OCI-LY1 (cell line): ENCODE data around the gene LRP8.

Experiments
- H2AFZ ChIP-seq: fragments of 200-600 bp; sonication (generic), shearing (Covaris generic); 2 replicates; pipeline ENCODE4 v1.6.0; 2014; ENCODE audit warnings: antibody characterized with exemption, mild to moderate bottlenecking, low read length
- H3F3A ChIP-seq: fragments of 200-600 bp; sonication (generic), shearing (Covaris generic); 2 replicates; pipeline ENCODE4 v1.6.0; 2014; ENCODE audit warnings: mild to moderate bottlenecking, antibody characterized with exemption, low read length, moderate library complexity; ENCODE audit not compliant: insufficient read depth
- H3K27ac ChIP-seq: fragments of 200-600 bp; sonication (generic); 2 replicates; pipeline ENCODE4 v1.5.1; 2014; ENCODE audit warnings: low read length, mixed run types, mild to moderate bottlenecking, low read depth; ENCODE audit not compliant: poor library complexity, severe bottlenecking
- H3K27me3 ChIP-seq: fragments of 200-600 bp; sonication (generic); 2 replicates; pipeline ENCODE4 v1.6.0; 2014; ENCODE audit warnings: antibody characterized with exemption, mild to moderate bottlenecking, low read length, moderate library complexity; ENCODE audit not compliant: insufficient read depth
- H3K36me3 ChIP-seq: fragments of 200-600 bp; sonication (generic); 2 replicates; pipeline ENCODE4 v1.6.1; 2014; ENCODE audit warnings: mild to moderate bottlenecking, antibody characterized with exemption, low read length, moderate library complexity, mixed read lengths; ENCODE audit not compliant: insufficient read depth
- H3K4me1 ChIP-seq: fragments of 200-600 bp; sonication (generic); 2 replicates; pipeline ENCODE4 v1.5.1; 2014; ENCODE audit warnings: mild to moderate bottlenecking, low read length, moderate library complexity; ENCODE audit not compliant: insufficient read depth, severe bottlenecking
- H3K4me2 ChIP-seq: fragments of 200-600 bp; sonication (generic), shearing (Covaris generic); 2 replicates; pipeline ENCODE4 v1.6.1; 2014; ENCODE audit warnings: low read length
- H3K4me3 ChIP-seq: fragments of 200-600 bp; sonication (generic); 2 replicates; pipeline ENCODE4 v1.5.1; 2014; ENCODE audit warnings: low read length, low read depth, mild to moderate bottlenecking, mixed read lengths; ENCODE audit not compliant: poor library complexity, severe bottlenecking
- H3K79me2 ChIP-seq: fragments of 200-600 bp; shearing (Covaris generic); 2 replicates; pipeline ENCODE4 v1.6.1; 2016; ENCODE audit warnings: mixed run types, low read length, mixed read lengths; ENCODE audit not compliant: insufficient read depth
- H3K9ac ChIP-seq: fragments of 200-600 bp; sonication (generic), shearing (Covaris generic); 2 replicates; pipeline ENCODE4 v1.6.1; 2014; ENCODE audit warnings: mild to moderate bottlenecking, low read length, mixed read lengths
- H3K9me2 ChIP-seq: fragments of 200-600 bp; sonication (generic), shearing (Covaris generic); 2 replicates; pipeline ENCODE4 v1.6.1; 2014; ENCODE audit warnings: low read depth, mild to moderate bottlenecking, low read length, mixed read lengths
- H3K9me3 ChIP-seq: fragments of 200-600 bp; shearing (Covaris generic); 2 replicates; pipeline ENCODE4 v1.6.1; 2014; ENCODE audit warnings: low read length, mixed read lengths
- H4K20me1 ChIP-seq: fragments of 200-600 bp; sonication (generic), shearing (Covaris generic); 2 replicates; pipeline ENCODE4 v1.6.0; 2016; ENCODE audit warnings: mild to moderate bottlenecking, low read length; ENCODE audit not compliant: insufficient read depth
- CTCF ChIP-seq: fragments of 200-600 bp; sonication (generic), shearing (Covaris generic); IDR thresholded peaks from 2 replicates; pipeline ENCODE4 v1.5.1; 2017; ENCODE audit warnings: mild to moderate bottlenecking, antibody characterized with exemption, low read length, moderate library complexity, mixed read lengths
- EZH2 ChIP-seq: fragments of 200-600 bp; sonication (generic), shearing (Covaris generic); IDR thresholded peaks from 2 replicates; pipeline ENCODE4 v1.8.0; 2017; ENCODE audit warnings: borderline replicate concordance, mixed run types, mild to moderate bottlenecking, antibody characterized with exemption, low read length, moderate library complexity, mixed read lengths

The LRP8 gene

GRCh38 chr1:53288790-53289429, 39.0 kb downstream of the LRP8 start:
- TF ChIP-seq CTCF (no peak), EZH2 (no peak)
- H3K4me2 ChIP-seq, result no peak overlapping the region
- no peaks in the 10 kb centered on the region for H3K9me2 ChIP-seq
- H3K9ac ChIP-seq, result no peak overlapping the region
- H3K27me3 ChIP-seq, result no peaks in the 10 kb centered on the region
- peaks cover 77% of the 10 kb centered on the region for H3K36me3 ChIP-seq
- no peak overlapping the region for H2AFZ ChIP-seq
- no peak overlapping the region for H3K4me3 ChIP-seq
- H4K20me1 ChIP-seq, result no peaks in the 10 kb centered on the region
- H3K9me3 ChIP-seq, result no peaks in the 10 kb centered on the region
- H3F3A ChIP-seq, result no peaks in the 10 kb centered on the region
- no peak overlapping the region for H3K27ac ChIP-seq
- no peaks in the 10 kb centered on the region for H3K79me2 ChIP-seq
- peaks cover 12% of the 10 kb centered on the region for H3K4me1 ChIP-seq

DNA sequence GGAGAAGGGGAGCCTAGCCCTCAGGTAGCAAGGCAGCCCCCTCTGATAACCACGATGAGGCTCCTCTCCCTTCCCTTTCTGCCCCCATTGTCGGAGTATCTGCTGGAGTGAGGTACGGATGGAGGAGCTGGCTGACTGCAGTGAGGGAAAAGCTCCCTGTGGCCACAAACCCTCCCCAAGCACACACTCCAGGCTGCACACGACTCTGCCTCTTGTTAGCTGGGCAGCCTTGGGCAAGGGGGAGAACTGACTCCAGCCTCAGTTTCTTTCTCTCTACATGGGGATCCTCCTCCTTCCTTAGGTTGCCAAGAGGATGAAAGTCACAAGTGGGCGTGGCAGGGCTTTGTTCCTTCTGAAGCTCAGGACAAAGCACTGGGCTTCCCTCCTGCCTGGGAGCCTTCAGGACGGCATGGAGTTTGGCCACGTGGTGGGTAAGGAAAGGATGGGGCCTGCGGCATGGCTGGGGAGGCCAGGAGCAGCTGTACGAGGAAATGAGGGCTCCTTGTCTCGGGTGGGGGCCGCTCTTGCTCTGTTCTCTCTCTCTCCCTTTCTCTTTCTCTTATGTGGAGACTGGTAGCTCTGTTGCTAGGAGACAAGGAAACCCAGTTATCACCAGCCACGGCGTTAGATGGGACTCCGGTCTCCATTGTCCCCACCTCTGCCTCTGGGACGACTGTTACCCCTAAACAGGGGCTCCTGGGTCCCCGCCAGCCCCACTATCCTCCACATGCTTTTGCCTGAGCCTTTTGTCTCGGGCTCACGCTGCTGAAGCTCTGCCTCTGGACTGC, 39.7 kb downstream of the LRP8 start:
- Histone ChIP-seq H3K9me3 (no peaks in the 10 kb centered on the region), H3K9me2 (no peaks in the 10 kb centered on the region), H4K20me1 (no peaks in the 10 kb centered on the region), H3K27ac (no peak overlapping the region), H3K9ac (no peak overlapping the region), H3K4me2 (no peak overlapping the region), H2AFZ (no peak overlapping the region), H3F3A (no peaks in the 10 kb centered on the region), H3K4me1 (peaks cover 5% of the 10 kb centered on the region), H3K27me3 (no peaks in the 10 kb centered on the region), H3K4me3 (no peak overlapping the region), H3K79me2 (no peaks in the 10 kb centered on the region), H3K36me3 (peaks cover 77% of the 10 kb centered on the region)
- no peak for TF ChIP-seq EZH2
- TF ChIP-seq CTCF, result no peak

- no peak overlapping the region for H2AFZ ChIP-seq
- no peaks in the 10 kb centered on the region for H3K9me3 ChIP-seq
- no peaks in the 10 kb centered on the region for H4K20me1 ChIP-seq
- no peak overlapping the region for H3K9ac ChIP-seq
- peaks cover 84% of the 10 kb centered on the region for H3K36me3 ChIP-seq
- no peak overlapping the region for H3K4me3 ChIP-seq
- TF ChIP-seq EZH2, result no peak
- TF ChIP-seq CTCF, result no peak
- no peaks in the 10 kb centered on the region for H3K79me2 ChIP-seq
- no peak overlapping the region for H3K27ac ChIP-seq
- no peaks in the 10 kb centered on the region for H3K4me1 ChIP-seq
- no peaks in the 10 kb centered on the region for H3F3A ChIP-seq
- no peaks in the 10 kb centered on the region for H3K27me3 ChIP-seq
- H3K9me2 ChIP-seq, result no peaks in the 10 kb centered on the region
- H3K4me2 ChIP-seq, result no peak overlapping the region
These were observed 40.9 kb downstream of the LRP8 start for GRCh38 chr1:53286955-53287354.
